Esophagus squamous epithelium (tissue), 5 donors: ENCODE measurements around the gene MTERF1. TPM values are rescaled to one million over a fixed set of nuclear protein-coding genes. Genes with fewer than 3 reads are reported as not detected.

Experiments
- DNase-seq: peaks from one replicate; lab custom pipeline; 2025; lab: John Stamatoyannopoulos, UW
- H3K27ac ChIP-seq, 4 donors: fragments of 200-600 bp; sonication (generic); one replicate each; pipeline ENCODE4 v1.5.1; 2016 to 2019; ENCODE audit warnings: mild to moderate bottlenecking in 1 of 4
- H3K27me3 ChIP-seq, 4 donors: fragments of 200-600 bp; sonication (generic); 1 replicate in 3 of 4; 2 replicates in 1 of 4; pipeline versions ENCODE4 v1.5.1 to v1.6.0; 2017 to 2021; ENCODE audit warnings: antibody characterized with exemption in 1 of 4
- H3K36me3 ChIP-seq, 3 donors: fragments of 200-600 bp; sonication (generic); one replicate each; pipeline ENCODE4 v1.5.1; 2016 to 2019
- H3K4me1 ChIP-seq, 3 donors: fragments of 200-600 bp; sonication (generic); one replicate each; pipeline ENCODE4 v1.5.1; 2017 to 2019
- H3K4me3 ChIP-seq, 4 donors: fragments of 200-600 bp; sonication (generic); 1 replicate in 3 of 4; 2 replicates in 1 of 4; pipeline ENCODE4 v1.5.1; 2016 to 2019; ENCODE audit warnings: mild to moderate bottlenecking in 2 of 4, moderate library complexity in 1 of 4
- H3K9me3 ChIP-seq, 3 donors: fragments of 200-600 bp; sonication (generic); one replicate each; pipeline ENCODE4 v1.5.1; 2016 to 2019
- CTCF ChIP-seq, 6 experiments: fragments of 450-650 bp in 4 of 6; fragments of 200-600 bp in 2 of 6; sonication (generic) in 2 of 6; IDR thresholded peaks; one replicate each; pipeline ENCODE4 v1.5.1; 2016 to 2019; ENCODE audit warnings: antibody characterized with exemption in 6 of 6, mild to moderate bottlenecking in 4 of 6, moderate library complexity in 4 of 6
- POLR2A ChIP-seq, 4 donors: fragments of 450-650 bp; IDR thresholded peaks; one replicate each; pipeline ENCODE4 v1.6.1; 2017; ENCODE audit warnings: antibody characterized with exemption in 4 of 4, mild to moderate bottlenecking in 4 of 4, moderate library complexity in 3 of 4
- WGBS, 2 donors: methylation state at CpG; one replicate each; pipeline ENCODE4 v1.1.5; 2018; 5-methylcytosine and 5-hydroxymethylcytosine counted together
- intact Hi-C: fragments of 100-400 bp; cut with DNase I; formaldehyde crosslinking; loops from one replicate; pipeline ENCODE4 v1.15.0; 2022
- total RNA-seq, 4 donors: library from RNA; depleted of rRNA; stranded (reverse); fragments of >200 nt; gene quantifications; one replicate each; pipeline ENCODE4 v1.1.0, GENCODE V29; 2016
- donor health status: DM: yes; HTN: yes; CAD: no.

Gene MTERF1
- total RNA-seq, 4 donors from 2014 or later: 6.3 to 9.9 (median 9.2) TPM

DNA sequence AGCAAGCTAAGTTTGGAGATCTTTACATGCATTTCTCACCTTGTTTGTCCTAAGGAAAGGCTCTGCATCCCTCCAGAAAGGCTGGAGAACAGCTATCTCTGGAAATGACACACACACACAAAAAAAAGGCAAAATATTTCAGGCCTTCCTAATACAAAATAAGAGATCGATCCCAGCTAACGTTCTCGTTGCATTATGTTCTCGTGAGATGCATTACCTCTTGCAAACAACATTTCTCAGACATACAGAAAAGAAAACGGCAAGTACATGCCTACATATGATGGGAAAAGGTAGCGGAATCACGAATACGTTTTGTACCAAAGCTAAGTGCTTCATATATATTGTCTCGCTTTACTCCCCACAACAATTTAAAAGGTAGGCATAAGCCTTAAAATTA, 488 bp downstream of the MTERF1 start:
- Histone ChIP-seq H3K4me1 (peaks cover 4 to 30% (median 11%) of the 10 kb centered on the region in 3 donors), H3K4me3 (peak overlapping the region; percentile 59 to 93 (median 74)), H3K9me3 (no peaks in the 10 kb centered on the region), H3K36me3 (peaks cover 0 to 16% (median 0%) of the 10 kb centered on the region in 3 donors), H3K27me3 (no peaks in the 10 kb centered on the region), H3K27ac (peak overlapping the region; percentile 66 to 80 (median 75))
- no peak for TF ChIP-seq POLR2A (IDR thresholded peaks at IDR 0.05)
- TF ChIP-seq CTCF (IDR thresholded peaks at IDR 0.05): no peak
- WGBS, 2 donors: 3 to 8% methylated on average over 9 of the region's 9 CpGs
- intact Hi-C loops: loop anchor here (10.0 kb wide), 1 partner anchor 55 kb away; no protein-coding TSS in a partner anchor
- no peak for DNase-seq

DNA sequence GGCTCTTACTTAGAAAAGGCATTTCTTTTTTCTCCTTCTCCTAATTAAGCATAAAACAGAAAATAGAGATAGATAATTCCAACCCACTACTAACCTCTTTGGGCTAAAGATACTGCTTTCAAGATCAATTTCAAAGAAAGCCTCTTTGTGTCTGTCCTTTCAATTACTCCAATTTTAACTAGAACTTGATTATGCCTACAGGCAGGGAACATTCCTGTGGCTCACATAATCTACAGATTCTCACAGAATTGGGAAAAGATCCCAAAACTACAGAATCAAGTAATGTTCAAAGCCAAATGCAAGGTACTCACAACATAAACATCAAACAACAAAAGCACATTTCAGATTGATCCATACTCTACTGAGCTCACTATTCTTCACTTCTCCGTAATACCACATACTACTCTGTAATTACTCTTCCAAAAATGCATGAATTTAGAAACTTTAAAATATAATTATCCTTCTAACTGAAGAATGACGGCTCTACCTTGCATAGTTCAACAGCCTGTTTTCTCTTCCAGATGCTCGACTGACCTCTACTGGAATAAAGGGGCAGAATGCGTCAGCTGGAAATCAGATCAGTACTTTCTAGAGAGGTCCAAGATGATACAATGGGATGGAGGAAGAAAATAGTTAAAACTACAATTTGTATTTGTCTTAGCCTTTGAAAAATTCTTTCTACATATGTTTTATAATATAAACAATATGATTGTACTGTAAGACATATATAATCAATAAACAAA, 3.9 kb downstream of the MTERF1 start:
- 40 to 62% methylated on average over 4 of the region's 4 CpGs for WGBS, 2 donors
- H3K9me3 ChIP-seq: no peaks in the 10 kb centered on the region
- H3K27me3 ChIP-seq: no peaks in the 10 kb centered on the region
- intact Hi-C loops: no loop called here
- H3K4me1 ChIP-seq: peaks cover 4 to 30% (median 11%) of the 10 kb centered on the region in 3 donors
- DNase-seq: no peak
- TF ChIP-seq CTCF (IDR thresholded peaks at IDR 0.05): peak in 5 of 6 experiments; percentile 17 to 57 (median 32)
- no peak for TF ChIP-seq POLR2A (IDR thresholded peaks at IDR 0.05)
- H3K36me3 ChIP-seq: peaks cover 0 to 38% (median 0%) of the 10 kb centered on the region in 3 donors
- no peak overlapping the region for H3K4me3 ChIP-seq
- H3K27ac ChIP-seq: no peak overlapping the region

DNA sequence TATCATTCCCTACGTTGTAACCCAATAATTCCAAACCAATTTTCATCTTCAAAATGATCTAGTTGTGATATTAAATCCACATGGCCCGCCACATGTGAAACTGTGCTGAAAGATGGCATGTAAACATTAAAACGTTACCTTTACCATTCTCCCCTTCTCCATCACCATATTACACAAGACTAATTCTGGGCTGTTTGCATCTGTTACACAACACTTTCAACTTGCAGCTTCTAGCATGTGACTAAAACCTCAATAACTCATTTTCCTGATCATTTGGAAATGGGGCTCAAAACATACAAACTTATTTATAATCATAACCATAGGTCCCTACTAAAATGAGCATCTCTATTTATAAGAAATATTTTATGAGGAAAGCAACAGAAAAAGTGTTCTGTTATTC, 4.7 kb downstream of the MTERF1 start:
- Histone ChIP-seq H3K36me3 (peaks cover 0 to 40% (median 0%) of the 10 kb centered on the region in 3 donors), H3K4me1 (peaks cover 4 to 26% (median 11%) of the 10 kb centered on the region in 3 donors), H3K27ac (no peak overlapping the region), H3K27me3 (no peaks in the 10 kb centered on the region), H3K9me3 (no peaks in the 10 kb centered on the region), H3K4me3 (no peak overlapping the region)
- TF ChIP-seq CTCF (IDR thresholded peaks at IDR 0.05) (no peak), POLR2A (IDR thresholded peaks at IDR 0.05) (no peak)
- WGBS, 2 donors: 70 to 86% methylated on average over 3 of the region's 3 CpGs
- no peak for DNase-seq
- intact Hi-C loops: no loop called here

GRCh38 chr7:91872928-91873327, 7.6 kb downstream of the MTERF1 start:
- TF ChIP-seq POLR2A (IDR thresholded peaks at IDR 0.05) (no peak), CTCF (IDR thresholded peaks at IDR 0.05) (no peak)
- H3K4me3 ChIP-seq: no peak overlapping the region
- peaks cover 0 to 40% (median 0%) of the 10 kb centered on the region in 3 donors for H3K36me3 ChIP-seq
- no peaks in the 10 kb centered on the region for H3K27me3 ChIP-seq
- H3K27ac ChIP-seq: no peak overlapping the region
- H3K9me3 ChIP-seq: no peaks in the 10 kb centered on the region
- intact Hi-C loops: no loop called here
- DNase-seq: no peak
- H3K4me1 ChIP-seq: peaks cover 0 to 4% (median 0%) of the 10 kb centered on the region in 3 donors

GRCh38 chr7:91872069-91872468, 8.4 kb downstream of the MTERF1 start:
- Histone ChIP-seq H3K36me3 (peaks cover 0 to 40% (median 0%) of the 10 kb centered on the region in 3 donors), H3K9me3 (no peaks in the 10 kb centered on the region), H3K27ac (no peak overlapping the region), H3K27me3 (no peaks in the 10 kb centered on the region), H3K4me1 (peaks cover 0 to 3% (median 0%) of the 10 kb centered on the region in 3 donors), H3K4me3 (no peak overlapping the region)
- intact Hi-C loops: no loop called here
- no peak for TF ChIP-seq CTCF (IDR thresholded peaks at IDR 0.05)
- TF ChIP-seq POLR2A (IDR thresholded peaks at IDR 0.05): no peak
- DNase-seq: no peak
